H9 (cell line): ENCODE measurements around the gene FBXL5. TPM values are rescaled to one million over a fixed set of nuclear protein-coding genes. Genes with fewer than 3 reads are reported as not detected.

Experiments
- DNase-seq: peaks from one replicate; pipeline ENCODE4 v3.0.0-alpha.2; 2017
- H2AFZ ChIP-seq: one replicate; pipeline ENCODE4 v1.6.1; 2013; ENCODE audit warnings: mild to moderate bottlenecking, low read length, control low read depth, moderate library complexity
- H2AK5ac ChIP-seq: 2 replicates; pipeline ENCODE4 v1.6.1; 2013; ENCODE audit warnings: low read length, control low read depth, mixed read lengths; ENCODE audit not compliant: insufficient read length
- H2BK120ac ChIP-seq: one replicate; pipeline ENCODE4 v1.6.1; 2013; ENCODE audit warnings: low read depth, mild to moderate bottlenecking, low read length, control low read depth, inconsistent platforms; ENCODE audit not compliant: poor library complexity, severe bottlenecking
- H2BK12ac ChIP-seq: 2 replicates; pipeline ENCODE4 v1.6.1; 2013; ENCODE audit warnings: low read length, control low read depth, mixed read lengths, low read depth; ENCODE audit not compliant: insufficient read length
- H2BK15ac ChIP-seq: 2 replicates; pipeline ENCODE4 v1.6.1; 2013; ENCODE audit warnings: low read depth, low read length, control low read depth
- H2BK20ac ChIP-seq: one replicate; pipeline ENCODE4 v1.6.1; 2013; ENCODE audit warnings: low read depth, mild to moderate bottlenecking, low read length, control low read depth, inconsistent platforms; ENCODE audit not compliant: poor library complexity, severe bottlenecking
- H2BK5ac ChIP-seq: 2 replicates; pipeline ENCODE4 v1.6.1; 2013; ENCODE audit warnings: low read length, control low read depth, mixed read lengths; ENCODE audit not compliant: insufficient read length
- H3K14ac ChIP-seq: 2 replicates; pipeline ENCODE4 v1.6.1; 2013; ENCODE audit warnings: low read length, control low read depth; ENCODE audit not compliant: insufficient read depth
- H3K18ac ChIP-seq: 2 replicates; pipeline ENCODE4 v1.6.1; 2013; ENCODE audit warnings: low read depth, mild to moderate bottlenecking, mixed read lengths, low read length, control low read depth; ENCODE audit not compliant: insufficient read length
- H3K23ac ChIP-seq: 2 replicates; pipeline ENCODE4 v1.6.1; 2013; ENCODE audit warnings: low read length, control low read depth, mixed read lengths, low read depth; ENCODE audit not compliant: insufficient read length
- H3K23me2 ChIP-seq: 2 replicates; pipeline ENCODE4 v1.6.1; 2013; ENCODE audit warnings: low read depth, mild to moderate bottlenecking, mixed read lengths, low read length, control low read depth; ENCODE audit not compliant: insufficient read length, poor library complexity, severe bottlenecking
- H3K27ac ChIP-seq: 2 replicates; pipeline ENCODE4 v1.5.1; 2013; ENCODE audit warnings: low read length, control low read depth, mixed read lengths, low read depth; ENCODE audit not compliant: insufficient read length
- H3K27me3 ChIP-seq: 2 replicates; pipeline ENCODE4 v1.6.1; 2013; ENCODE audit warnings: low read length, control low read depth, inconsistent platforms; ENCODE audit not compliant: insufficient read depth
- H3K4ac ChIP-seq: 2 replicates; pipeline ENCODE4 v1.6.1; 2013; ENCODE audit warnings: low read depth, mild to moderate bottlenecking, control low read depth, inconsistent platforms, low read length, moderate library complexity
- H3K4me1 ChIP-seq: 2 replicates; pipeline ENCODE4 v1.6.1; 2013; ENCODE audit warnings: low read length, control low read depth, inconsistent platforms; ENCODE audit not compliant: insufficient read depth
- H3K4me2 ChIP-seq: 2 replicates; pipeline ENCODE4 v1.6.1; 2013; ENCODE audit warnings: low read length, control low read depth, mixed read lengths; ENCODE audit not compliant: insufficient read length, insufficient read depth
- H3K56ac ChIP-seq: 2 replicates; pipeline ENCODE4 v1.6.1; 2013; ENCODE audit warnings: low read depth, mild to moderate bottlenecking, mixed read lengths, low read length, control low read depth; ENCODE audit not compliant: insufficient read length
- H3K79me1 ChIP-seq: 2 replicates; pipeline ENCODE4 v1.6.1; 2013; ENCODE audit warnings: low read depth, mild to moderate bottlenecking, moderate library complexity, low read length, control low read depth, inconsistent platforms; ENCODE audit not compliant: insufficient read depth, poor library complexity, severe bottlenecking
- H3K79me2 ChIP-seq: 2 replicates; pipeline ENCODE4 v1.6.1; 2013; ENCODE audit warnings: low read length, control low read depth, inconsistent platforms; ENCODE audit not compliant: insufficient read depth
- H3K9ac ChIP-seq: 2 replicates; pipeline ENCODE4 v1.6.1; 2013; ENCODE audit warnings: low read length, control low read depth, mixed read lengths; ENCODE audit not compliant: insufficient read length; ENCODE audit errors: extremely low read depth
- H3K9me3 ChIP-seq: one replicate; pipeline ENCODE4 v1.6.1; 2013; ENCODE audit warnings: low read depth, low read length, inconsistent platforms; ENCODE audit not compliant: control insufficient read depth
- H3T11ph ChIP-seq: one replicate; pipeline ENCODE4 v1.6.1; 2013; ENCODE audit warnings: mild to moderate bottlenecking, low read length, control low read depth, inconsistent platforms
- H4K20me1 ChIP-seq: one replicate; pipeline ENCODE4 v1.6.1; 2013; ENCODE audit not compliant: control insufficient read depth, insufficient read length, insufficient read depth
- H4K5ac ChIP-seq: 2 replicates; pipeline ENCODE4 v1.6.1; 2013; ENCODE audit warnings: low read depth, mild to moderate bottlenecking, mixed read lengths, low read length, control low read depth; ENCODE audit not compliant: insufficient read length
- H4K8ac ChIP-seq: replicated peaks from 2 replicates; pipeline ENCODE4 v1.6.1; 2013; ENCODE audit warnings: low read length, control low read depth, mixed read lengths, low read depth; ENCODE audit not compliant: insufficient read length
- H4K91ac ChIP-seq: 2 replicates; pipeline ENCODE4 v1.6.1; 2013; ENCODE audit warnings: low read depth, mild to moderate bottlenecking, moderate library complexity, mixed read lengths, low read length, control low read depth; ENCODE audit not compliant: insufficient read length
- H3K27ac Mint-ChIP-seq, 3 experiments: 2 replicates in 2 of 3; 3 replicates in 1 of 3; pipeline ENCODE4 v1.8.0; 2020 to 2021; ENCODE audit warnings: mixed read lengths in 3 of 3, mild to moderate bottlenecking in 1 of 3, moderate library complexity in 1 of 3
- H3K27me3 Mint-ChIP-seq: 2 replicates; pipeline ENCODE4 v1.8.0; 2021; ENCODE audit warnings: low read depth, mild to moderate bottlenecking, moderate library complexity, mixed read lengths
- H3K36me3 Mint-ChIP-seq, 3 experiments: 2 replicates in 2 of 3; 3 replicates in 1 of 3; pipeline ENCODE4 v1.8.0; 2020 to 2021; ENCODE audit warnings: low read depth in 3 of 3, mixed read lengths in 3 of 3; ENCODE audit not compliant: insufficient read depth in 1 of 3
- H3K4me1 Mint-ChIP-seq, 2 experiments: 2 replicates each; pipeline ENCODE4 v1.8.0; 2020; ENCODE audit warnings: mixed read lengths in 2 of 2
- H3K4me3 Mint-ChIP-seq, 2 experiments: 2 replicates in 1 of 2; 3 replicates in 1 of 2; pipeline ENCODE4 v1.8.0; 2020 to 2021; ENCODE audit warnings: mild to moderate bottlenecking in 2 of 2, mixed read lengths in 2 of 2, moderate library complexity in 1 of 2
- H3K9me3 Mint-ChIP-seq, 2 experiments: 2 replicates in 1 of 2; 3 replicates in 1 of 2; pipeline ENCODE4 v1.8.0; 2020; ENCODE audit warnings: mild to moderate bottlenecking in 2 of 2, mixed read lengths in 2 of 2, moderate library complexity in 1 of 2
- CTCF ChIP-seq: fragments of 200-600 bp; sonication (generic); conservative IDR thresholded peaks from 3 replicates; pipeline ENCODE4 v1.8.0; 2021; ENCODE audit warnings: antibody characterized with exemption, mild to moderate bottlenecking
- WGBS: extraction: QIAGEN DNeasy Blood & Tissue Kit; methylation state at CpG from one replicate; pipeline ENCODE4 v1.1.7; 2013; ENCODE audit warnings: missing lambda C conversion rate, low lambda C conversion rate, mixed read lengths; ENCODE audit not compliant: insufficient read length; ENCODE audit errors: extremely low coverage; 5-methylcytosine and 5-hydroxymethylcytosine counted together
- total RNA-seq: library from RNA; stranded (reverse); gene quantifications from 2 replicates; pipeline ENCODE4 v1.2.1, GENCODE V29; 2021

FBXL5 gene
- total RNA-seq, 1 experiment from 2014 or later = 57.6 TPM

GRCh38 chr4:15695729-15696128 is 40.6 kb upstream of the FBXL5 start:
- H3K23ac ChIP-seq = no peak overlapping the region
- no peaks in the 10 kb centered on the region for H4K20me1 ChIP-seq
- H4K8ac ChIP-seq = no peak overlapping the region
- no peak overlapping the region for H4K5ac ChIP-seq
- H2BK5ac ChIP-seq = no peak overlapping the region
- no peak overlapping the region for H3K18ac ChIP-seq
- no peak overlapping the region for H3K4ac ChIP-seq
- H3K9me3 ChIP-seq = no peaks in the 10 kb centered on the region
- no peaks in the 10 kb centered on the region for H3K79me1 ChIP-seq
- no peak overlapping the region for H3T11ph ChIP-seq
- Mint-ChIP-seq H3K9me3 (peaks cover 18 to 19% of the 10 kb centered on the region in 2 experiments), H3K4me3 (no peak overlapping the region), H3K27ac (peak overlapping the region in 1 of 3 experiments; percentile 5; a peak in 2 of 7 replicates), H3K4me1 (peaks cover 37 to 44% of the 10 kb centered on the region in 2 experiments), H3K36me3 (peaks cover 9 to 29% (median 10%) of the 10 kb centered on the region in 3 experiments), H3K27me3 (no peaks in the 10 kb centered on the region)
- H2AK5ac ChIP-seq = no peak overlapping the region
- no peak overlapping the region for H2BK20ac ChIP-seq
- no peaks in the 10 kb centered on the region for H3K27me3 ChIP-seq
- DNase-seq = no peak
- H2BK15ac ChIP-seq = no peak overlapping the region
- H3K79me2 ChIP-seq = no peaks in the 10 kb centered on the region
- no peak overlapping the region for H4K91ac ChIP-seq
- peaks cover 2% of the 10 kb centered on the region for H3K4me1 ChIP-seq
- no peak overlapping the region for H2BK12ac ChIP-seq
- no peak for TF ChIP-seq CTCF
- H3K23me2 ChIP-seq = no peaks in the 10 kb centered on the region
- no peak overlapping the region for H3K56ac ChIP-seq
- no peak overlapping the region for H2AFZ ChIP-seq
- no peak overlapping the region for H3K4me2 ChIP-seq
- no peak overlapping the region for H3K9ac ChIP-seq
- H3K27ac ChIP-seq = no peak overlapping the region
- no peak overlapping the region for H3K14ac ChIP-seq
- no CpG with 5 or more reads among the region's 3 CpGs for WGBS
- no peak overlapping the region for H2BK120ac ChIP-seq
